HuH-7.5 (cell line): ENCODE data around the gene RASEF.

Source experiments
- DNase-seq: peaks from one replicate; pipeline ENCODE4 v3.0.0; 2011; ENCODE audit warnings: low spot score

The RASEF gene

DNA sequence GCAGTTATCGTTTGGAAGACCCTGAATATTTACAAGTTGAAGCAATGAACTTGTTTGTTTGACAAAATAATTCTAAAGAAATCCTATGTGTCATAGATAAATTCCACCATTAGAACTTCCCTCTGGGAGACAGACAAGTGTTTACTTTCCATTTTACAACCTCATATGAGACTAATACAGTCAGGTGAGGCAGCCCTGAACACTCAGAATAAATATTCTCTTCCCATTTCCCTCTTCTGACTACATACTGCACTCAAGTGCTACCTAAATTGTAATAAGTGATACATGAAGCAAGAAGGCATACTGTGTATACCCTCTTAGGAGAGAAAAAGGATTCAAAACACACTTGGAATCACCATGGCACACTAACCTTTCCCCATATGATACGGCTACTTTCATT, 6.8 kb downstream of the RASEF start:
- no peak for DNase-seq

DNA sequence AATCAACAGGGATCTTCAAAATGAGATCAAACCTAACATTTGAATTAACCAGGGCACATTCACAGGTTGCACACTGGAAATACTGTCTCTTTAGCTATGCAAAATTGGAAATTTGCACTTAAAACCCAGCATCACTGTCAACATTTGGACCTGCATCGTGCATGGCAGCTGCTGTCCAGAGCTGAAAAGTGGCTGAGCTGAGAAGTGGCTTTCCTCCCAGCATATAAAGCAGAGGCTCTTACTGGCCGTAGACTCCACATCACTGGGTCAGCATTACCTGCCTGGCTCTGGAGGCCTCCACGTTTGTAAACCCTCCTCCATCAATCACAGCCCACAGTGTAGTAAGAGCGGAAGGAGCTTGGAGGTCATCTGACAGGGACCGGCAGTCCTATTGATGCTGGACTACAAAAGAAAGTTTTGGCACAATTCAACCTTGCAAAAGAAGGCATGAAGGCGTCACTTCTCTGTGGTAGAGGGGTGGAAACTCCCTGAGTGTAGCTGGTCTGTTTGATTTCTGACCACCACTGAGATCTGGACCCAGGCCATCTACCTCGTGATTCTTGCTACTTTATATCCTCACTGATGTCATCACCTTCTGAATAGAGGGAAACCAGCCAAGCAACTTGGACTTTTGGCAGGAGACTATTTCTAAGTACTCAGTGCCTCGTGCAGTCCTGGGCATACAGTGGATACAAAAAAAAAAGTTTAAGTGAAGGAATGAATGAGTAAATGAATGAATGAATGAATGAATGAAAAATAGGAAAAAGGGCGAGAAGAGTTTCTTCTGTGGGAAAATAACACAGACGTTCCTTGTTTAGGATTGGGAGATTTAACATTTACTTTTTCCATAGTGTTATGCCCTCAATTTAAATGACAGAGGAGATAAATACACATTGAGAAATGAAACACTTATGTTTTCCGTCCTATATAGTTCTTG, 14.8 kb downstream of the RASEF start:
- no peak for DNase-seq

DNA sequence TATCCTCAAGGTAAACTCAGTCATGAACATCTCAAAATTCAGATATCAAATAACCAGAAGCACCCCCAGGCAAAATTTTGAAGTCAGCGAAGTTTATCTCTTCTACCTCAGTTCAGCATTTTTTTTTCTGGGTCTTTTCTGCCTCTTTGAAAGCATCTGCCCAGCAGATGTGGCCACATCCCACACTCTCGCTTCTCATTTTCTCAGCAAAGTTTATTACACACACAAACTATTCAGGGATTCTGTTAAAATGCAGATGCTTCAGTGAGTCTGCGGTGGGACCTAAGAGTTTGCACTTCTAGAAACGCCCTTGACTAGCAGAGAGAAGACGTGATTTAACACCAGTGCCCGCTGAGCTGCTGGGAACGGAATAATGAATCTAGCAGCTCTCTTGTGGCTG, 19.3 kb downstream of the RASEF start:
- DNase-seq = no peak

DNA sequence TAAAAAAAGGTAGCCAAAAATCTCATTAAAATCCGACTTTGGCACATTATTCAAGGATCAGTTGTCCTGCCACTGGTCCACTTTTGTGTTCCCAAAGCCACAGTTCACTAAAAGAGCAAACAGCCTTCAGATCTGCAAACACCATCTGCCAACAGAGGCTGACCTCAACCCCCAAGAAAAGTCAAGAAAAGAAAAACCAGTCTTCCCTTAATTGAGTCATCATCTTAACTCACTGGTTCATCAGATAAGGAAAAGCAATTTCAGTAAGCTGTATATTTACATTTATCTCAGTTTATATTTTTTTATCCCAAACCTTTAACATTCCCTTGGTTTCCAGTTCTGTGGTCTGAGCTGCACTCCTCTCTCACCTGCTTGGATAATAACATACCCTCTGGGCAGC, 21.2 kb downstream of the RASEF start:
- no peak for DNase-seq

DNA sequence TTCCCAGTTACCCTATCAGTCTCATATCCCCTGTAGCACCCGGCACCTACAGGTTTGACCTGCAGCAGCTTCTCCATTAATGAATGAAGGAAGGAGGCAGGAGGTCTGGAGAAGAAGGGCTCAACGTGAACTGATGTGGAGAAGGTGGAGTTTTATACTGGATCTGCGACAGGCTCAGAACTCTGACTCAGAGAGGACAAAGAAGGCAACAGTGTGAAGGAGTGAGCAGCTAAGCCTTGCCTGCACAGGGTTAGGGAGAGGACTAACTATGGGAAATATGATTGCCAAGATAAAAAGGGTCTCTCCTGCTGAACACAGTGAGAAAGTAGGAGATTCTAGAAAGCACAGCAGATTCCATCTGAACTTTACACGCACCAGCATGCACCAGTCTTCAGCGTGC, 23.6 kb downstream of the RASEF start:
- no peak for DNase-seq

DNA sequence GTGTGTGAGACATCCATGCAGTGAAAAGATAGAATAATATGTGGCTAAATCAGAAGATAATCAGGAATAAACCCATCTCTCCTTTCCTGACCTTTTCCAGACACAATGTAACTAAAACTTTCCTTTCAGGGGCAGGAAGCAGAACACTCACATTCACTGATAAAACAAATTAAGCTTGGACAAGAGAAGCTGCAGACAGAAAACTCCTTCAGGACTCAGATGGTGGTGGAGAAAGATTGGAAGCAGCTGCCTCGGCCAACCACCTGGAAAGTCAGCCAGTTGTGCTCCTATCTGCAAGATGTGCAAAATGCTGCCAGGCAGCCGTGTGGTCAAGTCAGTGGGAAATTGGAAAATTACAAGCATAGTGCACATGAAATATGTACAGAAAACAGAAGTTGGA, 26.9 kb downstream of the RASEF start:
- no peak for DNase-seq

DNA sequence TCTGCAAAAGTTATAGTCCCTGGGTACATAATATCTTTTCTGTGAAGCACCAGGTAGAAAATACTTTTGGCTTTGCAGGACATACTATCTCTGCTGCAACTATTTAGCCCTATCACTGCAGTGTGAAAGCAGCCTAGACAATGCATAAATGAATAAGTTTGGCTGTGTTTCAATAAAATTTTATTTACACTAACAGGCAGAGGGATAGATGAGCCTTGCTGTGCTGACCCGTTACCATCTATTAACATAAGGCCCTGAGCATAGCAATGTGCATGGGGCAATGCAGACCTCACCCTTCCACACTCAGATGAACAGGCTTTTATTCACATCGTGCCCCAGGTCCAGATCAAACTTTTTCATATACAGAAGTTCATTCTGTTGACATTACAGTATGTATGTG, 27.8 kb downstream of the RASEF start:
- no peak for DNase-seq

DNA sequence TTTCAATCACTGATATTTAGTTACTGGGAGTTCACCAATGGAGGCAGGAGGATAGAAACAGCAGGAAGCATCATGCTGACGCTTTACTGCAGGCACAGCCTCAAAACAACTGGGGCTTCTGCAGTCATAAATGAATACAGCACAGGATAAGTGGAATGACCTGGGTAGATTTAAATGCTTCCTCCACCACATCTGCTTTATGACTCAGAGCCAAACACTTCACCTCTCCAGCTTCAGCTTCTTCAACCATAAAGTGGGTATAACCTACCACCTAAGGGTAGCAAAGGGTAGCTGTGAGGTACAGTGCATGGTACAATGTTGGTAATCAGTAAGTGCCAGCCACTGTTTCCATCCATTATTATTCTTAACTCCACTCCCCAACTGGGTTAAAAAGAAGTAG, 28.4 kb downstream of the RASEF start:
- no peak for DNase-seq

DNA sequence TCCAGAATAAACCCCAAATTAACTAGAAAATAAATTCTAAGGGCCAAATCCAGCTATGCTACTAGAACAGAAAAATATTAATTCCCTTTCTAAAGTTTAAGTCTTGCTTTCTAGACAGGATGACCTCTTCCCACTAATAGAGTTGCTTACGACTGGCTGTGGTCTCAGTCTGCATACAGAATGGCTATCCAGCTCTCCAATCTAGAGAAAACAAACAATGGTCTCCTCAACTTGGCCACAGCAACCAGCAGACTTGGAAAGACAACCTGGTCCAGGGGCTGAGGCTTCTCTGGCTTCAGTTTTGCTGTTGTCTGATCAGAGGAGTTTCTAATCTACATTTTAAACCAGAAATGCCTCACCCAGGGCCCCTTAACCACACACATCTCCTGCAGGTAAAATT, 28.9 kb downstream of the RASEF start:
- DNase-seq = no peak

DNA sequence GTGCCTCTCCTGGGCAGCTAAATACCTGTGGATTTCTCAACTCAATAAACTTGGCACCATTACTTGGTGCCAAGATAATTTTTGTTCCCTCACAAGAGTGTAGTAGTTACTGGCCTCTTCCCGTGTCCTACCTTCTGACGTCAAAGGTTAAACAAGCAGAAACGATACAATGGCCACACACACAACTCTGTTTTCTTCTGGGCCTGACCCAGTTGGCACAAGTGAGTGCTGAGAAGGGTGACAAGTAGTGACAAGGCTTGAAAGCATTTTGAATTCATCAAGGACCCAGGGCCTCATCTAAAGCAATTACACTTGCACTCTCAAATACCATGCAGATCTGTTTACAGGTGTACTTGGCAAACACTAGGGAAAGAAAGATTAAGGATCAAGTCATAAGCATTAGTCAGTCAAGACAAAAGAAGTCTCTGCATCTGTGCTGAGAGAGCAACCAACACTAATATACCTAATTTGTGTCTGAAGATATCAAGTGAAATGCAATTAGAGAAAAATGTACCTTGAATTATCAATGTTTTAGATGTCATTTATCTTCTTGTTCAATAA, 30.8 kb downstream of the RASEF start:
- DNase-seq = no peak

DNA sequence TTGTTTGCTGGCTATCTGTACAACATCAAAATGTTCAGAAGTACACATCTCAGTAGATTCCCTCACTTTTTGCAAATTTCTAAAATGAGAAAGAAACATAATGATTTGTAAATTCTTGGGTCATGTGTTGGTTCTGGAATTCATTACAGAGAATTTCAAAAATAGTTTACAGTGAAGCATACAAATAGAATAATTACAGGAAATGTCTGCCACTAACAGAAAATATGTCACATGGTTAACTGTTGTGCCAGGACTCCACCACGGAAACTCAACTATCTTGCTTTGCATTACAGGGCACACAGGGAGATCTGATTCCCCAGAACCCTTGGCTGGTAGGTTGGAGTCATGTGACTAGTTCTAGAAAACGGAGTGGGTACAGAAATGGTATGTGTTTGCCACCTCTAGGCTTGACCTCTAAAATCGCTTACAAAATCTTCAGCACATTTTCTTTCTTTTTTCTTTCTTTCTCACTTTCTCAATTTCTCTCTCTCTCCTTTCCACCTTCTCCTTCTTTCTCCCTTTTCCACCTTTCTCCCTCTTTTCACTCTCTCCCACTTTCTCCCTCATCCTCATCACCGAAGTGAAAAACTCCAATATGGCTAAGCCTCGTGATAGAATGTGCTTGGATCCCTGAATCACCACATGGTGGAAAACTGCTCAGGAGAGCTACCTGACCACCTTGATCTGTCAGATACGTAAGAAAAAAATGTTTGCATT, 32.4 kb downstream of the RASEF start:
- no peak for DNase-seq

DNA sequence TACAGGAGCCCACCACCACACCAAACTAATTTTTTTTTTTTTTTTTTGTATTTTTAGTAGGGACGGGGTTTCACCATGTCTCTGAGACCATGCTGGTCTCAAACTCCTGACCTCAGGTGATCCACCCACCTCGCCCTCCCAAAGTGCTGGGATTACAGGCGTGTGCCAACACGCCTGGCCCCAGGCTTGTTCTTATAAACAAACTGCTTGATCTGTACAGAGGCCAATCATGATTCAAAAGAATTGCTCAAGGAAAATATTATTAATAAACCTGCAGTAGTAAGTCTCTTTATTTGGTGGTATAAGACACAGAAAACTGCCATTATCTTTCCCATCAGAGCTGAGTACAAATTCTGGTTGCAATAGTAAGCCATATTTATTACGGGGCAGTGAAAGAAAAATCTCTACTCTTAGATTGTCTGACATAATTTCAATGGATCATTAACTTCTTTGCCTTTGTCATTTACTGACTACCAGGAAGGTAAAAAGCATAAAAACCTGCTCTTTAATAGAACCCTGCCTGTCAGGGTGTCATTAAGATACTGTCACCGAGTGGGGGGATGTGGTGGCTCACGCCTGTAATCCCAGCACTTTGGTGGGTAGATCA, 33.3 kb downstream of the RASEF start:
- no peak for DNase-seq

DNA sequence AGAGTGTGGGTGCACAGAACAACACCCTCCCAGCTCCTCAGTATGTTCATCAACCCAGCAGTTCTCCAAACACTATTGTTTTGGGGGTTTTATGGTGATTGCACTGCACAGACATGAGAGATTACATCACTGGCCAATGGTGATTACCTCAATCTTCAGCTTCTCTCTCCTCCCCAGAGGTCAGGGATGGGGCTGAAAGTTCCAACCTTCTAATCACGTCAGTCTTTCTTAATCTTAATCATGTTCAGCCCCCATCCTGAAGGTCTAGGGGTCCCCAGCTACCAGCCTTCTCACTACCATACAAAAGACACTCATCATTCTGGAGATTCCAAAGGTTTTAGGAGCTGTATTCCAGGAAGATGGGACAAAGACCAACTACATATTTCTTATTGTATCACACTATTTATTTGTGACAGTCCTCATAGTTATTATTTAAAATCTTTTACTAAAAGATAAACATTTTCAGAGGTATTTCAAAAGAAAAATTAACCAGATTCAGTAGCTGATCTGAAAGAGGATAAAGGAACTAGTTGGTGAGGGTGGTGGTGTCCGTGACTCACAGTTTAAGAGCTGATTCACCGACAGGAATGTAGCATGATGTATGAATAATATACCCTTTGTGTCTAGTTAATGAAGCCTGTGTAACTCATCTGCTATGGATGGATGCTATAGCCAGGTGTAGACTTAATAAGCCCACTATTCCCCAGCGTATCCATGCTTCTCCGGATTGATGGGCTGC, 35.6 kb downstream of the RASEF start:
- DNase-seq = no peak

DNA sequence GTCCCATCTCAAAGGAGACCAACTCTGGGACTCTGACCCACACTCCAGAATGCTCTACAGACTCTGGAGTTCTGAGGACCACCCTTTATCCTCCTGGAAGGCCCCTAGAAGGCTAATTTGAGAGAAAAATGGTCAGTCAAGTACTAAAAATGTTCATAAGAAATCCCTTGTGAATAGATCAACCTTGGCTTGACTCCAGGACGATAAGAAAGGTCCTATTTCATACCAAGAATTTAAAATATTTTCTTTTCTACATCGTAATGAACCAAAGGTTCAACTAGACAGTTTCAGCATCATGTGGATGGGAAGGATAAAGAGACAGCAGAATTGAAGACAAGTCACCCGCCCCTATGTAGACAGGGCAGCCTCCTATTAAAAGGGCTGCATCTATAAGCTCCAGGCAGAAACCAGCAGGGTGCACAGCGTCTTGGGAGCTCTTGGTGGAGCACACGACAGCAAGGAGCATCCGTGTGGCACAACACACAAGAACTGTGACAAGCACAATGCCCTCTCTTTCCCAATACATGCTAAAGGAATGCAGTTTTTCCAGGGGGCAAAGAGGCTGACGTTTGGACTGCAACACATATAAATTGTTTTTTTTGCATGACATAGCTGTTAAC, 38.3 kb downstream of the RASEF start:
- DNase-seq = no peak

DNA sequence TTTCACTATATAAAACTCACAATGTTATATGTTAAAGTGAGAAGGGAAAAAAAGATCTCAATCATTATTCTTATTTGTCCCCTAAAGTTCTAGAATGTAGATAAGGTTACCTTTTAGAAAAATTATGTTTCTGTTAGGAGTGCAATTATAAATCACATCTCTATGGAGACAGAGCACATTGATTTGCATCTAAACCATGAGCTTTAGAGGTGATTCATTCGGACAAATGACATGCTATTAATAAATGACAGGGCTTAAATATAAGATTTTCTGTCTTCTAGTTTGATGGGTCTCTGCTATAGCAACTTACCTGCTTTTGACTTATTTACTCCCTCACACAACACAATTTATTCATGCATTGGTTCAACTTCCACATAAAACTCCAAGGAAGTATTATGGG, 39.8 kb downstream of the RASEF start:
- DNase-seq = no peak

DNA sequence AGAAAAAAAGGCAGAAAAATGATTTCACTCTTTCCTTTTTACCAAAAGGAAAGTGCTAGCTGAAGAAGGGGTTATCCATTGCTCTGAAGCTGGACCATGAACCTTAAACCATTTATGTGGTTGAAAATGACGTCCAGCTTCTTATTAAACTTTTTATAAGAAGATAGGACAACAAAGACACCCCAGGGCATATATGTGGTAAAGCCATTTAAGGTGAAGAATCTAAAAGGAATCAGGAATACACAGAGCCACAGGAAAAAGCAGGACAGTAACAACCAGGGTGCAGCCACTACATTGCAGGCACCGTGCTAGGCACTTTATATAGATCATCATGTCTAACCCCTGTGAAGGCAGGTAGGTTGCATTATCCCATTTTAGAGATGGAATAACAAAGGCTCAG, 42.1 kb downstream of the RASEF start:
- DNase-seq = no peak

DNA sequence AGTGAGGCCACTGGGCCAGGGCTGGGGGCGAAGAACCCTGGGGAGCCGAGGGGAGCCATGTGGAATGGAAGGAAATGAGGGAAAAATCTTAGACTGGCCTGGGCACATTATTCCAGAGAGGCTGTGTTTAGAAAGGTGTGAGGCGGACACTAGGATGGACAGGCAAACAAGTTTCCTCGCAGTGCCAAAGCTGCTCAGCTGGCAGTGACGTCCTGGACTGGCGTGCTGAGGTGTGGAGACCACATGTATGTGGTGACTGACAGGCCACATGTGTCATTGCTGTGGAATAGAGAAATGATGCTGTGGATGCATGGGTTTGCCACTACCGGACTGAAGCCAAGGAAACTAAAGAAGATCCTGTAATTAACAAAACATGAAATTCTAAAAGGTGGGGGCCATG, 42.6 kb downstream of the RASEF start:
- DNase-seq = no peak

DNA sequence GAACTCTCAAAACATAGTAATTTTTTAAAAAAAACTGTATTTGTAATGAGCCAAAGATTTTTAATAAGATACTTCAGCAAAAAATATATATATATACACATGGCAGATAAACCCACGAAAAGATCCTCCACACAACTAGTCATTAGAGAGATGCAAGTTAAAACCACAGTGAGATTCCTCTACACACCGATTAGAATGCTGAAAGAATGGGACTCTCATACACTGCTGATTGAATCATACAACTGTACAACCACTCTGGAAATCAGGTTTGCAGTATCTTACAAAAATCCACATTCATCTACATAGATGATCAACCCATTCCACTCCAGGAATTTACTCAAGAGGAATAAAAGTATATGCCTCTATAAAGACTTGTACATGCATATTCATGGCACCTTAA, 43.7 kb downstream of the RASEF start:
- no peak for DNase-seq

DNA sequence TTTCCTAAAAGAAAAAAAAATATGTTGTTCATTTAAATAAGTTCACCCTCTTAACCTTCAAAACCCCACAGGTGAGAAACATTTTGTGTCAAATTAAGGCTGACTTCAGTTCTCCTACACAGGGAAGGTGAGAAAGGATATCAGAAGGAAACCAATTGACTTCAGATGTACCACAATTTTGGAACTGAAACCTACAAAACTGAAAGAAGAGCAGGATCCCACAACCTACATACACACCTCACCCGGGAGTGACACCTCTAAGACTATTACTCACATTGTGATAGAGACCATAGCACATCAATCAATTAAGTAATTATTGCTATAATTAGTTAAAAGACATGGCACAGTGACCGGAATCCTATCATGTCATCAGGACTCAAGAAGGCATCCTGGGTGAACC, 47.0 kb downstream of the RASEF start:
- DNase-seq = no peak

DNA sequence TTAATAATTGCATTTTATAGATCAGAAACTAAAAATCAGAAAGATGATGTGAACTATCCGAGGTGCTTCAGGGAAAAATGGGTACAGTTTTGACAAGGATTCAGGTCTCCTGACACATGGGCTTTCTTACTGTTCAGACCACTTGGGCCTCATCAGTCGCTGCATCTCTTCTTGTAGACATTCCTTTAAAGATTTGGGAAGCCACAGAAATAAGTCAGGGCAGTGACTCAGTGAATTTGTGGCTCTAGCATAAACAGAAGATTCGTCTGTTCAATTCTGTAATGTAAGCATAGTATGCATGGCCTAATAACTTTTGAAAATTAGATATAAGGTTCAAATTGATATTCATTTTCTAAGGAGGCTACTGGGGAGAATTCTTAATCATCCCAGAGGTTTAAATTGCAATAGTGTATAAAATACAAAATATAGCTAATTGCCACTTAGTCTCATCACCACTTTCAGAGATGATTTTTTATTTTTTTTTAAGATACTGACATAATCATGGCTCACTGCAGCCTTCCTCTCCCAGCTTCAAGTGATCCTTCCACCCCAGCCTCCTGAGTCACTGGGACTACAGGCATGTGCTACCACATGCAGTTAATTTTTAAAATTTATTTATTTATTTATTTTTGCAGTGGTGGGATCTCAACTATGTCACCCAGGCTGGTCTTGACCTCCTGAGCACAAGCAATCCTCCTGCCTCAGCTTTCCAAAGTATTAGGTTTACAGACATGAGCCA, 48.9 kb downstream of the RASEF start:
- DNase-seq = no peak
